Fibroblast of the aortic adventitia (primary cell): ENCODE data around the gene LRRC3. TPM values are rescaled to one million over a fixed set of nuclear protein-coding genes. Genes with fewer than 3 reads are reported as not detected.
A peak's percentile ranks its signal among the peaks of the same experiment; 100 is the strongest.

Experiments used
- DNase-seq: peaks from one replicate; pipeline ENCODE4 v3.0.0-alpha.2; 2010; ENCODE audit warnings: low read depth
- H3K4me3 ChIP-seq: 2 replicates; pipeline ENCODE4 v1.5.1; 2011; ENCODE audit warnings: low read depth, mild to moderate bottlenecking, control low read depth, low read length, moderate library complexity
- total RNA-seq: library from RNA; depleted of rRNA; stranded (reverse); fragments of >200 nt; gene quantifications from 2 replicates; pipeline ENCODE4 v1.2.3, GENCODE V29; 2012; ENCODE audit warnings: low replicate concordance
- TF ChIP-seq, protein P1 (sequence below): IDR thresholded peaks from 2 replicates; pipeline ENCODE4 v1.5.1; 2011; ENCODE audit warnings: mild to moderate bottlenecking, low read length, control low read depth, inconsistent platforms; ENCODE audit not compliant: insufficient read depth

LRRC3 gene
- total RNA-seq, 1 donor = 0.45 TPM

DNA sequence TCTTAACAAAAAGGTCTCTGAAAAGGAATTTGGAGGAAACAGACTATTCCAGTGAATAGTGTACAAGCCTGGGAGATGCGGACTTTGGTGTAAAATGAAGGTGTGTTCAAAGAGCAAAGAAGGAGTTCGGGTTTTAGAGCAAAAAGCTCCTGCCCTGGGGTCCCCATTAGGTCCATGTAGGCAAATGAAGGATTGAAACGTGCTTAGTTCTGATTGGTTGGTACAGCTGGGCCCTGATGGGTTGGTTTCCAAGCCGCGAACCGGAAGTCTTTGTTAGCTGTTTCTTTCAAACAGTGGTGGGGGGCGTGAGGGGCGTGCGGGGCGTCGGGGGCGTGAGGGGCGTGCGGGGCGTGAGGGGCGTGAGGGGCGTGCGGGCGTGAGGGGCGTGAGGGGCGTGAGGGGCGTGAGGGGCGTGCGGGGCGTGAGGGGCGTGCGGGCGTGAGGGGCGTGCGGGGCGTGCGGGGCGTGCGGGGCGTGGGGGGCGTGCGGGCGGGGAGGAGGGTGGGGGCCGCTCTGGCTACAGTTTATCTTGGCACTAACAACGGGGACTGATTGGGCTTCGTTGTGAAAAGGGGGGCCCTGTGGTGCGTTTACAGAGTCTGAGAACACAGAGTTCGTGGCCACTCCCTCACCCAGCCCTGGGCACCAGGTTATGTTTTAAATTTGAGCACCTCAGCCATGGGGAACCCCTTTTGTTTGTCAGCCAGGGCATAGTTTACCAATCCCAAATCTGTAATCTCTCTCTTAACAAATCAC lies 29.4 kb downstream of the LRRC3 start:
- TF ChIP-seq, protein P1, sequence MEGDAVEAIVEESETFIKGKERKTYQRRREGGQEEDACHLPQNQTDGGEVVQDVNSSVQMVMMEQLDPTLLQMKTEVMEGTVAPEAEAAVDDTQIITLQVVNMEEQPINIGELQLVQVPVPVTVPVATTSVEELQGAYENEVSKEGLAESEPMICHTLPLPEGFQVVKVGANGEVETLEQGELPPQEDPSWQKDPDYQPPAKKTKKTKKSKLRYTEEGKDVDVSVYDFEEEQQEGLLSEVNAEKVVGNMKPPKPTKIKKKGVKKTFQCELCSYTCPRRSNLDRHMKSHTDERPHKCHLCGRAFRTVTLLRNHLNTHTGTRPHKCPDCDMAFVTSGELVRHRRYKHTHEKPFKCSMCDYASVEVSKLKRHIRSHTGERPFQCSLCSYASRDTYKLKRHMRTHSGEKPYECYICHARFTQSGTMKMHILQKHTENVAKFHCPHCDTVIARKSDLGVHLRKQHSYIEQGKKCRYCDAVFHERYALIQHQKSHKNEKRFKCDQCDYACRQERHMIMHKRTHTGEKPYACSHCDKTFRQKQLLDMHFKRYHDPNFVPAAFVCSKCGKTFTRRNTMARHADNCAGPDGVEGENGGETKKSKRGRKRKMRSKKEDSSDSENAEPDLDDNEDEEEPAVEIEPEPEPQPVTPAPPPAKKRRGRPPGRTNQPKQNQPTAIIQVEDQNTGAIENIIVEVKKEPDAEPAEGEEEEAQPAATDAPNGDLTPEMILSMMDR = no peak
- H3K4me3 ChIP-seq = no peak overlapping the region
- DNase-seq = no peak

DNA sequence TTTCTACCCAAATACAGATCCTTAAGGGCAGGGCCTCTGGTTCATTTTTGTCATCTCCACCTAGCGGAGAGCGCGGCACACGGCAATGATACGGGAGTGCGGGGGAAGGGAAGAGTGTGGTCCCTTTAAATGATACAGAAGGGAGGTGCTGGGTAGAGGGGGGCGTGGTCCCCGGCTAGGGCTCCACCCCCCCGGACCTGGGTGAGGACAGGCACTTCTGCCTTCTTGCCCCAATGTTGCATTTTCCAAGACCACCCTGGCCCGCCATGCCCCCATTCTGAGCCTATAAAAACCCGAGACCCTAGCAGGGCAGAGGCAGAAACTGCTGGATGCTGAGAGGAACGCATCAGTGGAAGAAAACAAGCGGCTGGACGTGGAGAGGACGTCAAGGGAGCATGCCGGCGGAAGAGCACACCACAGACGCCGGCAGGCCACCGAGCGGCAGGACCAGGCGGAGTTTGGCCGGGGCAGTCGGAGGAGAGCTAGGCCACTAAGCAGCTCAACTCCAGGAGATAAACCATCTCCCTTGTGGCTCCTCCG lies 30.0 kb downstream of the LRRC3 start:
- peak overlapping the region; percentile 58 for H3K4me3 ChIP-seq
- DNase-seq = peak; percentile 50
- TF ChIP-seq, protein P1 = peak; percentile 53

DNA sequence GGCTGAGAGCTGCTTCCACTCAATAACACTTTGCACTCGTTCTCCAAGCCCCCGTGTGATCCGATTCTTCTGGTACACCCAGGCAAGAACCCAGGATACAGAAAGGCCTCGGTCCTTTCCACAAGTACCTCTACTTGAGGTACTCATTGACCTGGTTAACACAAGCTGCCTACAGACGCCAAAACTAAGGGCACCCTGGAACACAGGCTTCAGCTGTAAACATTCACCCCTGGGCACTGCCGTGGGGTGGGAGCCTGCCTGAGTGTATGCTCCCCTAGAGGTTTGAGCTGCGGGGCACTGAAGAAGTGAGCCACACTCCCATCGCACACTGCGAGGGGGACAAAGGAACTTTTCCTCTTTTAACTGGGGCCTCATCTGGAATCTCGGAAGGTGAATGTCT lies 30.5 kb downstream of the LRRC3 start:
- TF ChIP-seq, protein P1 = no peak
- peak overlapping the region; percentile 58 for H3K4me3 ChIP-seq
- no peak for DNase-seq

DNA sequence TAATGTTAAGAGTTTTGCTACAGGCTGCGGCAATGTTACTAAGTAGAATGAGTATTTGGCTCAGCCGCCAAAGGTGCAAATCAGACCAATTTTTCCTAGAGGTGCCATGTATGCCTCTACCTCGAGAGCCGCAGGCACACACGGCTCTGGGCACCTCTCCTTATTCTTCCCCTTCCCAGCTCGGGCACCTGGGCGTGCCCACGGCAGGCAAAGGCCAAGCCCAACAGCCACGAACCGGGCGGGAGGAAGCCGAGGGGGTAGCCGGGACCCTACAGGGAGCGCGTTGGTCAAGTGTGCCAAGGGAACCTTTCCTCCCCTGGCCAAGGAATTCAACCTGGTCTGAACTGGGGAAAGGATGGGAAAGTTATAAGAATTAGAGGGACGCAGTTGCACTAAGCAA lies 31.0 kb downstream of the LRRC3 start:
- TF ChIP-seq, protein P1 = no peak
- peak overlapping the region; percentile 39 for H3K4me3 ChIP-seq
- no peak for DNase-seq

DNA sequence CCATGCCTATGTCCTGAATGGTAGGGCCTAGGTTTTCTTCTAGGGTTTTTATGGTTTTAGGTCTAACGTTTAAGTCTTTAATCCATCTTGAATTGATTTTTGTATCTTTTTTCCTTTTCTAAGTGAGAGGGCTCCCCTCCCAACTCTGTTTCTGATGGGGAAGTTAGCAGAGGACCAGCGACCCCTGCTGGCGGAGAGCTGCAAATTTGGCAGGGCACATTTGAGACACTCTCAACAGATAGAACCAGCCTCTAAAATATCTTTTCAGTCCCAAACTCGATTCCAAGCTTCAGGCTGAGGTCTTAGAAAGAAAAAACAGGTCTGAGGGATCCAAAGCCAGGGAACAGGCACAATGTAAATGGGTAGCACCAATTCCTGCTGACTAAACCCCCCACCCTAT lies 32.5 kb downstream of the LRRC3 start:
- DNase-seq = peak; percentile 21
- no peak overlapping the region for H3K4me3 ChIP-seq
- TF ChIP-seq, protein P1 = peak; percentile 55

DNA sequence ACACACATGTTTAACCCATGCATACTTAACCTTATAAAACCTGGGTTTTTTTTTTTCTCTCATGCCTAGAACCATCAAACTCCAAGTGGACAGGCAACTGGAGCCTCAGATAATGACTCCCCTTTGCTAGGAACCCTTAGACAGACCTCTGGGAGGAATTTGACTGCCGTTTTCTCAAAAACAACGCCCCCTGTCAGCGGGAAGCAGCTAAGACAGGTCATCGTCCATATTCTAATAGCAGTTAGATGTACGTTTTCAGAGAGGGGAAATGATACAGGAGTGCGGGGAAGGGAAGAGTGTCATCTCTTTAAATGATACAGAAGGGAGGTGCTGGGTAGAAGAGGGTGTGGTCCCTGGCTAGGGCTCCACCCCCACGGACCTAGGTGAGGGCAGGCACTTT lies 34.7 kb downstream of the LRRC3 start:
- DNase-seq = no peak
- H3K4me3 ChIP-seq = no peak overlapping the region
- TF ChIP-seq, protein P1 = no peak
